SIG-M5 treated with dmso at 0.1 percent for 504 hours (cell line): ENCODE measurements around the gene C17orf58.
A peak's percentile ranks its signal among the peaks of the same experiment; 100 is the strongest.
"Not testable (repeated sequence)": the region's sequence is repeated elsewhere in the genome, so short reads cannot be mapped to it uniquely, and the experiment has no call there.

Source experiments
- DNase-seq: peaks from one replicate; lab custom pipeline; 2025; ENCODE audit not compliant: unreplicated experiment; lab: John Stamatoyannopoulos, UW

C17orf58 gene

GRCh38 chr17:67996301-67997171 lies at the start of gene C17orf58:
C17orf58 (minus strand) TSS chr17:67996469; CDS start chr17:67996198, 271 bp downstream.
- DNase-seq, result not testable (repeated sequence)

- DNase-seq, result no peak
These were observed 40.3 kb upstream of the C17orf58 start for GRCh38 chr17:68036304-68037147.

DNA sequence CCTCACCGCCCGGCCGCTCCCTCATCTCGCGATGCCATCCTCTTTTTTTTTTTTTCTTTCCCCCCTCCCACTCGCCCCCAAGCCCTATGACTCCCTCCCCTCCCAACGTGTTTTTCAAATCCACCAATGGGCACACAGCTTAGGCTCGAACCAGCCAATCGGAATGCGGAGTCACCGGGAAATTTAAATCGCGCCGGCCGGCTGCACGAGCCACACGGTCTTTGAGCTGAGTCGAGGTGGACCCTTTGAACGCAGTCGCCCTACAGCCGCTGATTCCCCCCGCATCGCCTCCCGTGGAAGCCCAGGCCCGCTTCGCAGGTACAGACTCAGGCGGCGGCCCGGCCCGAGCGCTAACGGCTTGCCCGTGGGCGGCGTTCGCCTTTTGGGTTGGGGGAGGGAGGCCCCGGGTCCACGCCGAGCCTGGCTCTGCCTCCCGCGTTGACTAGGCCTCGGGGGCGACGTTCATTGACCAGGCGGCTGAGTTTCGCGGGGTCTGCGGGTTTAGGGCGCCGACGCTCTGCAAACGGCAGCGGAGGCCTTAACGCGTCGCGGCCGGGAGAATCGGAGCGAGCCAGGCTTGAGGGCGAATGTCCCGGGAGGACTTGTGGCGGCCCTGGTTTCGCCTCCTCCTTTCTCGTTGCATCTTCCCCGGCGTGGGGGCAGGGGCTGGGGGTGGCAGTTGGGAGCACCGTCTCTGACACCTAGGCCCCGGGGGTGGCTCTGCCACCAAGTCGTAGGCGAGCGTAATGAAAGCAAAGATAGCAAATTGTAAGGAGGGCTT lies 39.4 kb upstream of the C17orf58 start, which contains the start of gene KPNA2:
Gene KPNA2 (plus strand): TSS at position 213 of the 781 bp plus-strand sequence. CDS start 1,398 bp downstream, outside the sequence.
- peak; percentile 100 for DNase-seq

GRCh38 chr17:68035131-68035522 lies 38.9 kb upstream of the C17orf58 start:
- peak; percentile 100 for DNase-seq

DNA sequence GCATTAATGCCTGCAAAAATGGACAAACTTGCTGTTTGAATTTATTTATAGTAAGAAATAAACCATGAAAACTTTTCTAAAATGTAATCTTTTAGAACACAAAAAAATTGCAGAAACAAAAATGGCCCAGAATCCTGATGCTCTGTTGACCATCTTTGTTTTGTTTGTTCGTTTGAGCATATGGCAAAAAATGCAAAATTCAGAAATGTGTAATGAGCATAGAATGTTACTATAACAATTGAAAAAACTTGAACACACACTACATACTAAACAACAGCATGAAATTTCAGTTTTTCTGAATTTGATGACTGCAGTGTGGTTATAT lies 38.1 kb upstream of the C17orf58 start:
- no peak for DNase-seq

GRCh38 chr17:68033636-68034451 lies 37.6 kb upstream of the C17orf58 start:
- DNase-seq, result peak; percentile 39

DNA sequence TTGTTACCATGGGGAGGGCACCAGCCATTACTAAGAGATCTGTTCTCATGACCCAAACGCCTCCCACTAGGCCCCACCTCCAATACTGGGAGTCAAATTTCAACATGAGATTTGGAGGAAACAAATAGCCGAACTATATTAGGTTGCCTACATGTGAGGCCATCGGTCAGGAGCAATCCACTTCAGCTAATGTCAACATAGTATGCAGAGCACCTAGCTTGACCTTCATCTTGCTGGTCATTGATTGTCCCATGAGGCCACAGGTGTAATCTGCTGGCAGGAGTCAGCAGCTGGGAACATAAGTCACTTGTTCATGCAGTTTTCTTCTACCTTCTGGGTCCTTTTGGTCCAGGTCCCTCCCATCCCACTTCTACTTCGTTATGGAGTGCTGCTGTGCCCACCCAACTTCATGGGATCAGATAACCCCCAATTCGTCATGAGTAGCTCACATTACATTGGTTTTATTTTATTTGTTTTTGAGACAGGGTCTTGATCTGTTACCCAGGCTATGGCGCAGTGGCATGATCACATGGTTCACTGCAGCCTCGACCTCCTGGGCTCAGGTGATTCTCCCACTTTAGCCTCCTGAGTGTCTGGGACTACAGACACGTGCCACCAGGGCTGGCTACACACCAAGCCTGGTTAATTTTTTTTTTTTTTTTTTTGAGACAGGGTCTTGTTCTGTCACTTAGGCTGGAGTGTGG lies 33.4 kb upstream of the C17orf58 start:
- no peak for DNase-seq

DNA sequence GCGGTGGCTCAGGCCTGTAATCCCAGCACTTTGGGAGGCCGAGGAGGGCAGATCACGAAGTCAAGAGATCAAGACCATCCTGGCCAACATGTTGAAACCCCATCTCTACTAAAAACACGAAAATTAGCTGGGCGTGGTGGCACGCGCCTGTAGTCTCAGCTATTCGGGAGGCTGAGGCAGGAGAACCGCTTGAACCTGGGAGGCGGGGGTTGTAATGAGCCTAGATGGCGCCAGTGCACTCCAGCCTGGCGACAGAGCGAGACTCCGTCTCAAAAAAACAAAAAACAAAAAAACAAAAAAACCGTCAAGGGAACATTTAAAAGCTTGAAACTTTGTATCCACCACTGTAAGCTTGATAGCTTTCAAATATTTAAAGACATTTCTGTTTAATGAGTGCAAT lies 26.3 kb upstream of the C17orf58 start:
- DNase-seq, result not testable (repeated sequence)

DNA sequence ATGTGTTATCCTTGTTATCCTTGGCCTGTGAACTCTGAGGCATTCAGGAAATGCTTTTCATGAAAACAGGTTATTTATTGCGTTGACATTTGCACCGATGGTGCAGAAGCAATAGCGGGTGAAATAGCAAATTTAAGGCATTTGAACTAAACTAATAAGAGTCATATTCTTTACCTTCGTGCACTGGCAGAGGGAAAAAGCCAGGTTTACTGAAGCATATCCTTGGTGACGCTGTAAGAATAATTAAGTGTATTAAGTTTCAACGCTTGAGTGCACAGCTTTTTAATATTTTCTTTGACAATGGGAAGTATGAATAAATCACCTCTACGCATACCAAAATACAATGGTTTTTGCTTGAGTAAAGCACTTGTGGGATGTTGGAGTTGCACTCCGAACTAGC lies 25.7 kb upstream of the C17orf58 start:
- DNase-seq, result no peak

GRCh38 chr17:68020791-68021190 lies 24.5 kb upstream of the C17orf58 start:
- not testable (repeated sequence) for DNase-seq

- DNase-seq, result peak; percentile 62
These were observed 24.1 kb upstream of the C17orf58 start for GRCh38 chr17:68020409-68020756.

DNA sequence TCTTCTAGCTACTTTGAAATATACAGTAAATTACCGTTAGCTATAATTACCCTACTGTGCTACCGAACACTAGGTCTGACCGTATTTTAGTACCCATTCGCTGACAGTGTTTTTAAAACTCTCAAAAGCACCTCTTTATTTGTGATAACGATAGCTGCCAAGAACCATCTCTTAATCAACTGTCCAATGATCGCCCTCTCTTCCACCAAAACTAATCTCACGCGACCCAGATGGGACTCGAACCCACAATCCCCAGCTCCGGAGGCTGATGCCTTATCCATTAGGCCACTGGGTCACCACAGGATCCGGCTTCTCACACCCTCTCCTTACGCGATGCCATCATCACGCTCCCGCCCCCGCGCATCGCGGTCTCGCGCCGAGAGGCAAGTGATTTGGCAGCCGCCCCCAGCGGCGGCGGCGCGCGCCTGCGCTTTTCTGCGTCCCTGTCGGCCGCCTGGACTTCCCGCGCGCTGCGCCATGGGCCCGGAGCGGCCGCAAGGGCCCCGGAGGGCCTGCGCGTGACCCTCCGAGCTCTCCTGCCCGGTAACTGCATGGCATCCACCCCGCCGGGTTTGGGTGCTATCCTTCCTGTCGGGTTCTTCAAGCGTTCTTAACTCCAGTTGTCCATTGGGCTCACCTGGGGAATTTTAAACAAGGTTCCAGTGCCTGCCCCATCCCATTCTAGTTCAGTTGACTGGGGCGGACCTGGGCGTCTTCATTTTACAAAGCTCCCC lies 23.6 kb upstream of the C17orf58 start:
- peak; percentile 87 for DNase-seq

GRCh38 chr17:68019336-68019674 lies 23.0 kb upstream of the C17orf58 start:
- no peak for DNase-seq

- not testable (repeated sequence) for DNase-seq
These were observed 22.2 kb upstream of the C17orf58 start for GRCh38 chr17:68018493-68018892.

GRCh38 chr17:68016838-68017237 lies 20.6 kb upstream of the C17orf58 start:
- no peak for DNase-seq

DNA sequence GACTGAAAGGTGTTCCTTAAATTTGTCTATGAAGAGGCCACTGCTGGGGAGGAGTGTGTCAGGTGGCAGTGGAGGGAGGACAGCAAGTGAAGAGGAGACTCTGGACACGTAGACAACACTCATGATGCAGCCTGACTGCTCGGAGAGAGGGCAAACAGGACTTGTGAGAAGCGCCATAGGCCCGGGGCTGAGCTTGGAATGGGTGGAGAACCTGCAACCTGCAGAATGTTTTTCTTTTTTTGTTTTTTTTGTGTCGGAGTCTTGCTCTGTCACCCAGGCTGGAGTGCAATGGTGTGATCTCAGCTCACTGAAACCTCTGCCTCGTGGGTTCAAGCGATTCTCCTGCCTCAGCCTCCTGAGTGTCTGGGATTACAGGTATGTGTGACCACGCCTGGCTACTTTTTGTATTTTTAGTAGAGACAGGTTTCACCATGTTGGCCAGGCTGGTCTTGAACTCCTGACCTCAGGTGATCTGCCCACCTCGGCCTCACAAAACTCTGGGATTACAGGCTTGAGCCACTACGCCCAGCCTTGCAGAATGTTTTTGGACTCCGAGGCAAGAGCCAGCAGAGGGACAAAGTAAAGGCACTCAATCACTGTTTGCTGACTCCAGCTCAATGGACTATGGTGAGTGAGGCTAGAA lies 18.9 kb upstream of the C17orf58 start:
- no peak for DNase-seq

- no peak for DNase-seq
These were observed 17.1 kb upstream of the C17orf58 start for GRCh38 chr17:68013385-68013784.

GRCh38 chr17:68011199-68011665 lies 15.0 kb upstream of the C17orf58 start:
- peak; percentile 36 for DNase-seq

DNA sequence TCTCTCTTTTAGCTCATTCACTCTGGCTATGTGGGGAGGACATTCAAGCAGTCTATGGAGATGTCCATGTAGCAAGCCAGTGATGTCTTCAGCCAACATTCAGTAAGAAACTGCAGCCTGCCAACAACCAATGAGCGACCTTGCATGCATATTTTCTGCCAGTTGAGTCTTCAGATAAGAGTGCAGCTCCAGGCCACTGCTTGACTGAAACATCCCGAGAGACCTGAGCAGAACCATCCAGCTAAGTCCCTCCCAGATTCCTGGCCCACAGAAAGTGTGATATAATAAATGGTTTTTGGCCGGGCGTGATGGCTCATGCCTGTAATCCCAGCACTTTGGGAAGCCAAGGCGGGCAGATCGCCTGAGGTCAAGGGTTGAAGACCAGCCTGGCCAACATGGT lies 10.5 kb upstream of the C17orf58 start:
- no peak for DNase-seq
